OCI-LY7 (cell line): ENCODE results near the gene UBA52. TPM values are rescaled to one million over a fixed set of nuclear protein-coding genes. Genes with fewer than 3 reads are reported as not detected.

Experiments
- BruUV-seq: library from RNA; stranded (reverse); fragments of 400-500 nt; replicated peaks from 2 replicates; lab custom pipeline; 2021; lab: Mats Ljungman, UMichigan
- CTCF ChIA-PET: fragments of 300-600 bp; sonication (Branson Sonifier 250); formaldehyde crosslinking; loops from one replicate; lab custom pipeline; 2022; ENCODE audit warnings: antibody characterized with exemption; ENCODE audit not compliant: unreplicated experiment; lab: Charles Lee
- POLR2A ChIA-PET: fragments of 300-600 bp; sonication (Branson Sonifier 250); formaldehyde crosslinking; loops from one replicate; lab custom pipeline; 2022; ENCODE audit warnings: antibody characterized with exemption; lab: Charles Lee
- DNase-seq: peaks from one replicate; pipeline ENCODE4 v3.0.0-alpha.2; 2015; ENCODE audit warnings: low spot score
- H2AFZ ChIP-seq: fragments of 200-600 bp; sonication (generic), shearing (Covaris generic); 2 replicates; pipeline ENCODE4 v1.6.1; 2014; ENCODE audit warnings: mild to moderate bottlenecking, antibody characterized with exemption, low read length, moderate library complexity
- H3K27ac ChIP-seq: fragments of 200-600 bp; sonication (generic); 2 replicates; pipeline ENCODE4 v1.5.1; 2014; ENCODE audit warnings: mixed run types, low read depth, mild to moderate bottlenecking, moderate library complexity, low read length, inconsistent platforms; ENCODE audit not compliant: poor library complexity, severe bottlenecking
- H3K36me3 ChIP-seq: fragments of 200-600 bp; sonication (generic); 2 replicates; pipeline ENCODE4 v1.6.1; 2014; ENCODE audit warnings: mild to moderate bottlenecking, antibody characterized with exemption, low read length, moderate library complexity, mixed read lengths; ENCODE audit not compliant: insufficient read depth
- H3K4me1 ChIP-seq: fragments of 200-600 bp; sonication (generic); 2 replicates; pipeline ENCODE4 v1.5.1; 2014; ENCODE audit warnings: mild to moderate bottlenecking, low read length; ENCODE audit not compliant: insufficient read depth, poor library complexity, severe bottlenecking
- H3K4me2 ChIP-seq: fragments of 200-600 bp; sonication (generic); 2 replicates; pipeline ENCODE4 v1.6.1; 2014; ENCODE audit warnings: mild to moderate bottlenecking, low read length
- H3K4me3 ChIP-seq: fragments of 200-600 bp; sonication (generic); 2 replicates; pipeline ENCODE4 v1.5.1; 2014; ENCODE audit warnings: mild to moderate bottlenecking, low read depth, low read length; ENCODE audit not compliant: poor library complexity, severe bottlenecking
- H3K79me2 ChIP-seq: fragments of 200-600 bp; sonication (generic); 2 replicates; pipeline ENCODE4 v1.6.1; 2016; ENCODE audit warnings: low read depth, mild to moderate bottlenecking, low read length, moderate library complexity, mixed read lengths; ENCODE audit not compliant: insufficient read depth
- H3K9me2 ChIP-seq: fragments of 200-600 bp; sonication (generic); 2 replicates; pipeline ENCODE4 v1.6.1; 2016; ENCODE audit warnings: mild to moderate bottlenecking, low read length, mixed read lengths; ENCODE audit not compliant: insufficient read depth
- H3K9me3 ChIP-seq: fragments of 200-600 bp; sonication (generic); 2 replicates; pipeline ENCODE4 v1.6.1; 2014; ENCODE audit warnings: mild to moderate bottlenecking, mixed run types, low read length, mixed read lengths
- H4K20me1 ChIP-seq: fragments of 200-600 bp; sonication (generic); 2 replicates; pipeline ENCODE4 v1.6.1; 2014; ENCODE audit warnings: mild to moderate bottlenecking, antibody characterized with exemption, low read length, moderate library complexity, mixed read lengths; ENCODE audit not compliant: insufficient read depth
- EZH2phosphoT487 ChIP-seq: fragments of 200-600 bp; sonication (generic); IDR thresholded peaks from 2 replicates; pipeline ENCODE4 v1.6.1; 2018; ENCODE audit warnings: low read depth, borderline replicate concordance, mild to moderate bottlenecking, mixed run types, antibody characterized with exemption, low read length, moderate library complexity, mixed read lengths
- intact Hi-C: fragments of 100-400 bp; cut with micrococcal nuclease; formaldehyde crosslinking; loops from one replicate; pipeline ENCODE4 v1.10.0; 2022; ENCODE audit not compliant: unreplicated experiment
- total RNA-seq, 2 experiments: library from RNA; depleted of rRNA in 1 of 2; stranded (reverse); fragments of >200 nt in 1 of 2; shearing (Covaris generic) in 1 of 2; gene quantifications; 2 replicates each; pipeline ENCODE4 v1.2.3, GENCODE V29; 2014 to 2022
- TF ChIP-seq, protein P1 (sequence below): fragments of 200-600 bp; sonication (generic); conservative IDR thresholded peaks from 2 replicates; pipeline ENCODE4 v1.5.1; 2014; ENCODE audit warnings: mild to moderate bottlenecking, antibody characterized with exemption, low read length, moderate library complexity, mixed read lengths

The UBA52 gene
- total RNA-seq, 2 experiments from 2014 or later: 1,496 to 1,580 TPM

DNA sequence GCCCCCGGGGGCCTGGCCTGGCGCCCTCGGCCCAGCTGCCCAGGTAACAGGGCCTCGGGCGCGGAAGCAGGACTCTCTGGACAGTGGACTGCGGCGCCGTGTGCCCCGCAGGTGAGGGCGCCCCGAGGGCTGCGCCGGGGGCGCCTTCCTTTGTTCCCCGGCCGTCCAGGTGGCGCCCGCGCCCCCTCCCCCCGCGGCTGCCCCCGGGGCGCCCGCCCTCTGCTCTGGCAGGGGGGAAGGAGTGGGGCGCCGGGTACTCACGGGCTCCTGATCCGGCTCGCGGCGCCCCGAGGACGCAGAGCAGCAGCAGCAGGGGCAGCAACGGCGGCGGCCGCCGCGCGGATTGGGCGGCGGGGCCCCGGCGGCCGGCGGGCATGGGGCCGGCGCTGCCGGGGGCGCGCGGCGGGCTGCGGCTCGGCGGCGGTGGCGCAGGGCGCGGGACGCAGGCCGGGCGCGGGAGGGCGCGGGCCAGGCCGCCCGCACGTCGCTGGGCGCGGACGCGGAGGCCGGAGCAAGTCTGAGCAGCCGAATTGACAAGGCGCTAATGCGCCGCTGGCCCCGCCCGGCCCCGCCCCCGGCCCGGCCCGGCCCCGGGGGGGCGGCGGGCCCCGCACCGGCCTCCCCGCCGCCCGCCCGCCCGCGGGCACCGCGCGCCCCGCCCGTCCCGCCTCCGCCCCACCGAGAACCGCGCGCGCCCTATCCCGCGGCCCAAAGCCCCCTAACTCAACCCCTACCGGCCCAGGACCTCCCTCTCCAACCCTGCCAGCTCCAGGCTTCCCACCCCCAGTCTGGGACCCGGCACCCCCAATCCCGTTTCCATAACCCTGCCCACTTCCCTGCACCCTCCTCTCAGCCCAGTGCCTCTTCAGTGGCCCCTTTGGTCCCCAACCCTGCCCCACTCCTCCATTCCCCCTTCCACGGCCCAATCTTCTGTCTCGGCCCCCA, 34.9 kb downstream of the UBA52 start, which contains the start of gene CRLF1:
CRLF1 (minus strand) TSS at position 519 of the 945 bp plus-strand sequence; CDS start at position 376, 143 bp downstream.
- H3K4me2 ChIP-seq: no peak within 1 kb of the TSS
- intact Hi-C loops: no loop called here
- CTCF ChIA-PET: no interaction called here

DNA sequence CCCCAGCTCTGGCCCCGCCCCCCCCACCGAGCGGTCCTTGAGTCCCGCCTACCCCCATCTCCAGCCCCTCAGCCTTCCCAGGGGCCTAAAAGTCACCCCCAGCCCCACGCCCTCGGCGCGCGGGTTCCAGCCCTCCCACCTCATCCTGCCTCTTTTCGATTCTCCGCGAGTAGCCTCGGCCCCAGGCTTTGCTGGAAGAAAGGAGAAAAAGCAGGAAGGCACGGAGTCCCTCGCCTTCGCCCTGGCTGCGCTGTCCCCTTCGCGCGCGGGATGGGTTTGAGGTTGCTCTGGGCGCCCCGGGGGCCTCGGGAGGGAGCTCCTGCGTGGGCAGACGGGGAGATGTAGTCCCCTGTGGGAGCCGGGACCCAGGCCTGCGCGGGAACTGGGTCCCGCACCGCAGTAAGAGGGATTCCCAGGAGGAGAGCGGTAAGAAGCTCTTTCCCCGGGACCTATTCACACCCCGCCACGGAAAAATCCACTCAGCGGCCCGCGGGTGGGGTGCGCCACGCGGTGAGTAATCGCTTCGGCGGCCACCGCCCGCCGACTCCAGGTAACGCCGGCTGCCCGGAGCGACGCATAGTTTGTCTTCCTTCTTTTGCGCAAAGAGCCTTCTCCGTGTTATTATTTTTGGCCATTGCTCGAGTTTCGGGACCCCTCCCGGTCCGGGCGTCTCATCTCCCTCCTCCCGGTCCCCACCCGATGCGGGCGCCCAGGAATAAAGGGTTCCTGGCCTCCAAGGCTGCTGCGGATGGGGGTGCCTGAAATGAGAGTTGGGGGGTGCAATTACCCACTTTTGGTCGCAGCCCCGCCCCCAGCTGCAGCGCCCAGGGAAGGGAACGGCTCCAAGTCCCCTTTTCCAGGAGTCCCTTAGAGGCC, 35.8 kb downstream of the UBA52 start:
- intact Hi-C loops: no loop called here
- POLR2A ChIA-PET: no interaction called here
- no TSS peak for BruUV-seq
- H3K4me1 ChIP-seq: peaks cover 5% of the 10 kb centered on the region
- H4K20me1 ChIP-seq: no peaks in the 10 kb centered on the region
- H3K4me2 ChIP-seq: no peak overlapping the region
- no peak overlapping the region for H3K27ac ChIP-seq
- no peak overlapping the region for H3K4me3 ChIP-seq
- H3K36me3 ChIP-seq: no peaks in the 10 kb centered on the region
- no peak for DNase-seq
- no peaks in the 10 kb centered on the region for H3K9me2 ChIP-seq
- no peak for TF ChIP-seq EZH2phosphoT487
- TF ChIP-seq, protein P1, sequence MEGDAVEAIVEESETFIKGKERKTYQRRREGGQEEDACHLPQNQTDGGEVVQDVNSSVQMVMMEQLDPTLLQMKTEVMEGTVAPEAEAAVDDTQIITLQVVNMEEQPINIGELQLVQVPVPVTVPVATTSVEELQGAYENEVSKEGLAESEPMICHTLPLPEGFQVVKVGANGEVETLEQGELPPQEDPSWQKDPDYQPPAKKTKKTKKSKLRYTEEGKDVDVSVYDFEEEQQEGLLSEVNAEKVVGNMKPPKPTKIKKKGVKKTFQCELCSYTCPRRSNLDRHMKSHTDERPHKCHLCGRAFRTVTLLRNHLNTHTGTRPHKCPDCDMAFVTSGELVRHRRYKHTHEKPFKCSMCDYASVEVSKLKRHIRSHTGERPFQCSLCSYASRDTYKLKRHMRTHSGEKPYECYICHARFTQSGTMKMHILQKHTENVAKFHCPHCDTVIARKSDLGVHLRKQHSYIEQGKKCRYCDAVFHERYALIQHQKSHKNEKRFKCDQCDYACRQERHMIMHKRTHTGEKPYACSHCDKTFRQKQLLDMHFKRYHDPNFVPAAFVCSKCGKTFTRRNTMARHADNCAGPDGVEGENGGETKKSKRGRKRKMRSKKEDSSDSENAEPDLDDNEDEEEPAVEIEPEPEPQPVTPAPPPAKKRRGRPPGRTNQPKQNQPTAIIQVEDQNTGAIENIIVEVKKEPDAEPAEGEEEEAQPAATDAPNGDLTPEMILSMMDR: no peak
- H2AFZ ChIP-seq: no peak overlapping the region
- CTCF ChIA-PET: no interaction called here
- H3K79me2 ChIP-seq: no peaks in the 10 kb centered on the region
- no peaks in the 10 kb centered on the region for H3K9me3 ChIP-seq

More for the DNA sequence above, 34.9 kb downstream of the UBA52 start, which contains the start of gene CRLF1:
- Histone ChIP-seq H3K79me2 (no peaks in the 10 kb centered on the region), H3K4me3 (no peak within 1 kb of the TSS), H4K20me1 (no peaks in the 10 kb centered on the region), H3K36me3 (no peaks in the 10 kb centered on the region), H3K27ac (no peak within 1 kb of the TSS), H2AFZ (no peak within 1 kb of the TSS), H3K4me1 (peaks cover 5% of the 10 kb centered on the region), H3K9me3 (no peaks in the 10 kb centered on the region), H3K9me2 (no peaks in the 10 kb centered on the region)
- TF ChIP-seq, protein P1: no peak
- no peak for TF ChIP-seq EZH2phosphoT487
- DNase-seq: no peak
- no TSS peak for BruUV-seq
- POLR2A ChIA-PET: no interaction called here
